Esophagus muscularis mucosa (tissue), 4 donors: ENCODE data around the gene DPP4. TPM values are rescaled to one million over a fixed set of nuclear protein-coding genes. Genes with fewer than 3 reads are reported as not detected.

Experiments used
- DNase-seq: peaks from one replicate; pipeline ENCODE4 v3.0.0-alpha.2; 2017; ENCODE audit errors: extremely low spot score
- H3K27ac ChIP-seq, 4 donors: fragments of 200-600 bp; sonication (generic); replicated peaks in 1 of 4; 1 replicate in 3 of 4; 2 replicates in 1 of 4; pipeline ENCODE4 v1.5.1; 2016 to 2019; ENCODE audit warnings: mild to moderate bottlenecking in 1 of 4
- H3K27me3 ChIP-seq, 4 donors: fragments of 200-600 bp; sonication (generic); one replicate each; pipeline versions ENCODE4 v1.5.1 to v1.6.0; 2016 to 2019
- H3K36me3 ChIP-seq, 4 donors: fragments of 200-600 bp; sonication (generic); one replicate each; pipeline ENCODE4 v1.5.1; 2016 to 2019
- H3K4me1 ChIP-seq, 4 donors: fragments of 200-600 bp; sonication (generic); one replicate each; pipeline ENCODE4 v1.5.1; 2016 to 2019
- H3K4me3 ChIP-seq, 4 donors: fragments of 200-600 bp; sonication (generic); 1 replicate in 2 of 4; 2 replicates in 2 of 4; pipeline ENCODE4 v1.5.1; 2016 to 2019; ENCODE audit warnings: mild to moderate bottlenecking in 4 of 4, moderate library complexity in 1 of 4
- H3K9me3 ChIP-seq, 4 donors: fragments of 200-600 bp; sonication (generic); 1 replicate in 3 of 4; 2 replicates in 1 of 4; pipeline ENCODE4 v1.5.1; 2016 to 2019
- CTCF ChIP-seq, 3 experiments: fragments of 200-600 bp in 2 of 3; fragments of 450-650 bp in 1 of 3; sonication (generic) in 2 of 3; IDR thresholded peaks; one replicate each; pipeline ENCODE4 v1.5.1; 2017 to 2019; ENCODE audit warnings: antibody characterized with exemption in 3 of 3, mild to moderate bottlenecking in 2 of 3, moderate library complexity in 1 of 3
- EP300 ChIP-seq: sonication (generic); formaldehyde crosslinking; IDR thresholded peaks from one replicate; pipeline ENCODE4 v1.6.1; 2017; ENCODE audit warnings: antibody characterized with exemption
- POLR2A ChIP-seq: fragments of 450-650 bp; IDR thresholded peaks from one replicate; pipeline ENCODE4 v1.6.1; 2017; ENCODE audit warnings: antibody characterized with exemption, moderate library complexity, mild to moderate bottlenecking, low read depth
- POLR2AphosphoS5 ChIP-seq, 2 donors: sonication (generic); formaldehyde crosslinking; IDR thresholded peaks; one replicate each; pipeline ENCODE4 v1.6.1; 2017; ENCODE audit warnings: antibody characterized with exemption in 2 of 2
- WGBS: methylation state at CpG from one replicate; pipeline ENCODE4 v1.1.5; 2018; 5-methylcytosine and 5-hydroxymethylcytosine counted together
- intact Hi-C: fragments of 100-400 bp; cut with DNase I; formaldehyde crosslinking; loops from one replicate; pipeline ENCODE4 v1.15.1; 2023
- total RNA-seq, 4 donors: library from RNA; depleted of rRNA; stranded (reverse); fragments of >200 nt; gene quantifications; one replicate each; pipeline versions ENCODE4 v1.1.0 to v1.2.1, GENCODE V29; 2016

The DPP4 gene
- total RNA-seq, 4 donors from 2014 or later = 2.2 to 4.1 (median 2.8) TPM

- intact Hi-C loops = no loop called here
- WGBS = 60% methylated on average over 3 of the region's 3 CpGs
- H3K4me3 ChIP-seq = no peak overlapping the region
Observed at GRCh38 chr2:162022290-162022945, 51.6 kb downstream of the DPP4 start.

GRCh38 chr2:162021516-162022058 is 52.4 kb downstream of the DPP4 start:
- intact Hi-C loops = no loop called here
- Histone ChIP-seq H3K27ac (no peak overlapping the region), H3K27me3 (no peaks in the 10 kb centered on the region), H3K4me3 (no peak overlapping the region), H3K4me1 (peaks cover 0 to 9% (median 0%) of the 10 kb centered on the region in 4 donors), H3K9me3 (no peaks in the 10 kb centered on the region), H3K36me3 (peaks cover 0 to 19% (median 0%) of the 10 kb centered on the region in 4 donors)
- TF ChIP-seq EP300 = no peak
- no peak for TF ChIP-seq POLR2A
- TF ChIP-seq CTCF (IDR thresholded peaks at IDR 0.05) = no peak
- TF ChIP-seq POLR2AphosphoS5 (IDR thresholded peaks at IDR 0.05) = no peak
- DNase-seq = no peak
- WGBS = 88% methylated on average over 7 of the region's 7 CpGs

More at GRCh38 chr2:162022290-162022945, 51.6 kb downstream of the DPP4 start:
- H3K4me1 ChIP-seq = peaks cover 0 to 9% (median 0%) of the 10 kb centered on the region in 4 donors
- no peak overlapping the region for H3K27ac ChIP-seq
- H3K9me3 ChIP-seq = no peaks in the 10 kb centered on the region
- no peak for DNase-seq
- TF ChIP-seq EP300 (no peak), POLR2A (no peak), CTCF (IDR thresholded peaks at IDR 0.05) (no peak), POLR2AphosphoS5 (IDR thresholded peaks at IDR 0.05) (no peak)
- peaks cover 0 to 16% (median 0%) of the 10 kb centered on the region in 4 donors for H3K36me3 ChIP-seq
- H3K27me3 ChIP-seq = no peaks in the 10 kb centered on the region

GRCh38 chr2:162018530-162018929 is 55.5 kb downstream of the DPP4 start:
- Histone ChIP-seq H3K27me3 (peaks cover 0 to 5% (median 0%) of the 10 kb centered on the region in 4 donors), H3K9me3 (no peaks in the 10 kb centered on the region), H3K27ac (no peak overlapping the region), H3K36me3 (peaks cover 0 to 29% (median 0%) of the 10 kb centered on the region in 4 donors), H3K4me1 (peaks cover 0 to 9% (median 0%) of the 10 kb centered on the region in 4 donors), H3K4me3 (no peak overlapping the region)
- WGBS = 89% methylated on average over 8 of the region's 8 CpGs
- intact Hi-C loops = no loop called here
- no peak for TF ChIP-seq POLR2A
- TF ChIP-seq CTCF (IDR thresholded peaks at IDR 0.05) = no peak
- no peak for TF ChIP-seq EP300
- TF ChIP-seq POLR2AphosphoS5 (IDR thresholded peaks at IDR 0.05) = no peak
- DNase-seq = no peak

- DNase-seq = no peak
- WGBS = 85% methylated on average over 3 of the region's 3 CpGs
- Histone ChIP-seq H3K36me3 (peaks cover 0 to 29% (median 0%) of the 10 kb centered on the region in 4 donors), H3K4me1 (peaks cover 0 to 3% (median 0%) of the 10 kb centered on the region in 4 donors), H3K27me3 (peaks cover 0 to 5% (median 0%) of the 10 kb centered on the region in 4 donors), H3K27ac (no peak overlapping the region), H3K4me3 (no peak overlapping the region), H3K9me3 (no peaks in the 10 kb centered on the region)
- intact Hi-C loops = no loop called here
- TF ChIP-seq CTCF (IDR thresholded peaks at IDR 0.05) = no peak
- TF ChIP-seq POLR2A = no peak
- TF ChIP-seq POLR2AphosphoS5 (IDR thresholded peaks at IDR 0.05) = no peak
- no peak for TF ChIP-seq EP300
Observed at GRCh38 chr2:162017233-162017632, 56.8 kb downstream of the DPP4 start.
